Activated T-cell treated with anti-CD3 and anti-CD28 coated beads, Interleukin-2, amount 50 U/mL, for 72 hours (primary cell): ENCODE data around the gene C19orf25. TPM values are rescaled to one million over a fixed set of nuclear protein-coding genes. Genes with fewer than 3 reads are reported as not detected.

Source experiments
- ATAC-seq, 2 donors: fragments of 150-1000 bp; cut with Tn5 transposase; replicated peaks in 1 of 2; 2 replicates each; pipeline ENCODE4 v1.10.0; 2021; ENCODE audit warnings: moderate library complexity in 2 of 2, mild to moderate bottlenecking in 1 of 2
- DNase-seq, 2 donors: peaks; one replicate each; pipeline ENCODE4 v3.0.0; 2021 to 2022; ENCODE audit warnings: mixed read lengths in 1 of 2
- H3K27ac Mint-ChIP-seq: one replicate; pipeline ENCODE4 v1.8.0; 2022; ENCODE audit warnings: mild to moderate bottlenecking, moderate library complexity, mixed read lengths
- H3K27me3 Mint-ChIP-seq: one replicate; pipeline ENCODE4 v1.8.0; 2022; ENCODE audit warnings: low read depth, mixed read lengths
- H3K36me3 Mint-ChIP-seq, 2 donors: one replicate each; pipeline ENCODE4 v1.8.0; 2022; ENCODE audit warnings: mixed read lengths in 2 of 2, mild to moderate bottlenecking in 1 of 2; ENCODE audit not compliant: insufficient read depth in 2 of 2
- H3K4me1 Mint-ChIP-seq: one replicate; pipeline ENCODE4 v1.8.0; 2022; ENCODE audit warnings: low read depth, mixed read lengths
- H3K4me3 Mint-ChIP-seq, 2 donors: one replicate each; pipeline ENCODE4 v1.8.0; 2022; ENCODE audit warnings: mild to moderate bottlenecking in 2 of 2, mixed read lengths in 2 of 2, moderate library complexity in 2 of 2
- H3K9me3 Mint-ChIP-seq, 2 donors: one replicate each; pipeline ENCODE4 v1.8.0; 2022; ENCODE audit warnings: mixed read lengths in 2 of 2
- total RNA-seq, 2 donors: library from RNA; stranded (reverse); gene quantifications; one replicate each; pipeline ENCODE4 v1.2.3, GENCODE V29; 2022

C19orf25 gene
- total RNA-seq, 2 donors from 2014 or later, result 28.1 to 31.7 TPM

- Mint-ChIP-seq H3K36me3 (no peaks in the 10 kb centered on the region), H3K4me1 (peaks cover 4% of the 10 kb centered on the region), H3K27me3 (peaks cover 6% of the 10 kb centered on the region), H3K9me3 (no peaks in the 10 kb centered on the region), H3K4me3 (no peak overlapping the region), H3K27ac (no peak overlapping the region)
- DNase-seq (no peak), ATAC-seq (no peak)
Observed at GRCh38 chr19:1467215-1467489, 11.9 kb downstream of the C19orf25 start.

- H3K9me3 Mint-ChIP-seq, result no peaks in the 10 kb centered on the region
- ATAC-seq, result no peak
- H3K27me3 Mint-ChIP-seq, result peaks cover 6% of the 10 kb centered on the region
- peaks cover 4% of the 10 kb centered on the region for H3K4me1 Mint-ChIP-seq
- no peak for DNase-seq
- H3K36me3 Mint-ChIP-seq, result no peaks in the 10 kb centered on the region
- no peak overlapping the region for H3K4me3 Mint-ChIP-seq
- no peak overlapping the region for H3K27ac Mint-ChIP-seq
Observed at GRCh38 chr19:1466461-1467214, 12.4 kb downstream of the C19orf25 start.

GRCh38 chr19:1466018-1466460, 13.0 kb downstream of the C19orf25 start:
- ATAC-seq (no peak), DNase-seq (no peak)
- Mint-ChIP-seq H3K4me3 (no peak overlapping the region), H3K27me3 (peaks cover 2% of the 10 kb centered on the region), H3K4me1 (peaks cover 4% of the 10 kb centered on the region), H3K36me3 (no peaks in the 10 kb centered on the region), H3K27ac (no peak overlapping the region), H3K9me3 (no peaks in the 10 kb centered on the region)

- no peaks in the 10 kb centered on the region for H3K27me3 Mint-ChIP-seq
- H3K27ac Mint-ChIP-seq, result no peak overlapping the region
- peak; percentile 47 to 65 for DNase-seq
- no peaks in the 10 kb centered on the region for H3K9me3 Mint-ChIP-seq
- ATAC-seq, result peak in 1 of 2 donors; percentile 48
- peaks cover 4% of the 10 kb centered on the region for H3K4me1 Mint-ChIP-seq
- no peaks in the 10 kb centered on the region for H3K36me3 Mint-ChIP-seq
- no peak overlapping the region for H3K4me3 Mint-ChIP-seq
Observed at GRCh38 chr19:1465191-1466016, 13.6 kb downstream of the C19orf25 start.

DNA sequence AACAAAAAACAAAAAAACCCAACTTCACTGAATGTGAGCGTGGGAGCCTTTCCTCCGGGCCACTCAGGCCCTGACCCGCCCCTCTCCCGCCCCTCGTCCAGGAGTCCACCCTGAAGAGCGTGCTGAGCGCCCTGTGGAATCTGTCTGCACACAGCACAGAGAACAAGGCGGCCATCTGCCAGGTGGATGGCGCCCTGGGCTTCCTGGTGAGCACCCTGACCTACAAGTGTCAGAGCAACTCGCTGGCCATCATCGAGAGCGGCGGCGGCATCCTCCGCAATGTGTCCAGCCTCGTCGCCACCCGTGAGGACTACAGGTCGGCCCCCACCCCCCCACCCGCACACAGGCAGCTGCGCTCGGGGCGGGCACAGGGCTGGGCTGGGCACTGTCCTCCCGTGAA, 17.2 kb downstream of the C19orf25 start:
- ATAC-seq, result no peak
- peaks cover 6% of the 10 kb centered on the region for H3K27me3 Mint-ChIP-seq
- H3K27ac Mint-ChIP-seq, result no peak overlapping the region
- peaks cover 10% of the 10 kb centered on the region for H3K4me1 Mint-ChIP-seq
- no peaks in the 10 kb centered on the region for H3K9me3 Mint-ChIP-seq
- H3K4me3 Mint-ChIP-seq, result no peak overlapping the region
- H3K36me3 Mint-ChIP-seq, result no peaks in the 10 kb centered on the region
- no peak for DNase-seq

- Mint-ChIP-seq H3K27ac (no peak overlapping the region), H3K9me3 (no peaks in the 10 kb centered on the region), H3K27me3 (peaks cover 12% of the 10 kb centered on the region), H3K4me3 (no peak overlapping the region), H3K36me3 (no peaks in the 10 kb centered on the region), H3K4me1 (peaks cover 16% of the 10 kb centered on the region)
- DNase-seq, result no peak
- no peak for ATAC-seq
Observed at GRCh38 chr19:1460033-1460995, 18.7 kb downstream of the C19orf25 start.

GRCh38 chr19:1459479-1459878, 19.5 kb downstream of the C19orf25 start:
- DNase-seq, result no peak
- Mint-ChIP-seq H3K27ac (no peak overlapping the region), H3K4me1 (peaks cover 17% of the 10 kb centered on the region), H3K36me3 (no peaks in the 10 kb centered on the region), H3K27me3 (peaks cover 14% of the 10 kb centered on the region), H3K4me3 (no peak overlapping the region), H3K9me3 (no peaks in the 10 kb centered on the region)
- ATAC-seq, result no peak

- H3K27ac Mint-ChIP-seq, result no peak overlapping the region
- H3K4me1 Mint-ChIP-seq, result peaks cover 17% of the 10 kb centered on the region
- H3K9me3 Mint-ChIP-seq, result no peaks in the 10 kb centered on the region
- peaks cover 26% of the 10 kb centered on the region for H3K27me3 Mint-ChIP-seq
- no peak for ATAC-seq
- no peak for DNase-seq
- H3K4me3 Mint-ChIP-seq, result no peak overlapping the region
- no peaks in the 10 kb centered on the region for H3K36me3 Mint-ChIP-seq
Observed at GRCh38 chr19:1457892-1458291, 21.1 kb downstream of the C19orf25 start.

DNA sequence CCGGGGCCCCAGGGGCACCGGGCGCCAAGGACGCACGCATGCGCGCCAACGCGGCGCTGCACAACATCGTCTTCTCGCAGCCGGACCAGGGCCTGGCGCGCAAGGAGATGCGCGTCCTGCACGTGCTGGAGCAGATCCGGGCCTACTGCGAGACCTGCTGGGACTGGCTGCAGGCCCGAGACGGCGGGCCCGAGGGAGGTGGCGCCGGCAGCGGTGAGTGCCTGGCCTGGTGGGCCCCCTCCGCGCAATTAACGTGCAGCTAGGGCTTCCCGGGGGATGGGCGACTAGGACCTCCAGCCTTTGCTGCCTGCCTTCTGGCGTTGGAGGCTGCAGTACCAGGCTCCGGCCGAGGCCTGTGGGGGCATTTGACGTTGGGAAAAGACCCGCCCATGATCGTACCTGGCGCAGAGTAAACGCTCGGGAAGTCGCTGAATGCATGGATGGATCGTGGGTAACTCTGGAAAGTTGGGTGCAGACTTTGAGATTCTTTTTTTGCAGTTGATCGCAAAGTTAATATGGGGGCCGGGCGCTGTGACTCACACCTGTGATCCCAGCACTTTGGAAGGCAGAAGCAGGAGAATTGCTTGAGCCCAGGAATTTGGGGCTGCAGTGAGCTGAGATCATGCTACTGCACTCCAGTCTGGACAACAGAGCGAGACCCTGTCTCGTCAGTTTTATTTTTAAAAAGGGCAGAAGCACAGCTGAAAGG, 21.8 kb downstream of the C19orf25 start:
- Mint-ChIP-seq H3K36me3 (no peaks in the 10 kb centered on the region), H3K4me1 (peaks cover 17% of the 10 kb centered on the region), H3K27ac (no peak overlapping the region), H3K4me3 (no peak overlapping the region), H3K9me3 (no peaks in the 10 kb centered on the region), H3K27me3 (peaks cover 33% of the 10 kb centered on the region)
- no peak for ATAC-seq
- DNase-seq, result no peak

GRCh38 chr19:1456121-1456900, 22.7 kb downstream of the C19orf25 start:
- no peak for DNase-seq
- Mint-ChIP-seq H3K27ac (no peak overlapping the region), H3K4me3 (peak overlapping the region in 1 of 2 donors; percentile 64), H3K36me3 (no peaks in the 10 kb centered on the region), H3K4me1 (peaks cover 17% of the 10 kb centered on the region), H3K9me3 (no peaks in the 10 kb centered on the region), H3K27me3 (peaks cover 41% of the 10 kb centered on the region)
- ATAC-seq, result no peak

- peak overlapping the region; percentile 31 to 64 for H3K4me3 Mint-ChIP-seq
- no peak overlapping the region for H3K27ac Mint-ChIP-seq
- H3K9me3 Mint-ChIP-seq, result no peaks in the 10 kb centered on the region
- H3K36me3 Mint-ChIP-seq, result no peaks in the 10 kb centered on the region
- H3K4me1 Mint-ChIP-seq, result peaks cover 23% of the 10 kb centered on the region
- ATAC-seq, result peak; percentile 75 to 81
- peaks cover 49% of the 10 kb centered on the region for H3K27me3 Mint-ChIP-seq
- peak; percentile 80 to 84 for DNase-seq
Observed at GRCh38 chr19:1455336-1456120, 23.5 kb downstream of the C19orf25 start.
